Activated naive CD8-positive, alpha-beta T cell (primary cell): ENCODE measurements around the gene ADGRL3.

ENCODE experiments used
- H3K27ac Mint-ChIP-seq: one replicate; pipeline ENCODE4 v1.8.0; 2021; ENCODE audit warnings: mixed read lengths
- H3K27me3 Mint-ChIP-seq: one replicate; pipeline ENCODE4 v1.8.0; 2021; ENCODE audit warnings: mixed read lengths
- H3K36me3 Mint-ChIP-seq: one replicate; pipeline ENCODE4 v1.8.0; 2021; ENCODE audit warnings: mixed read lengths
- H3K4me1 Mint-ChIP-seq: one replicate; pipeline ENCODE4 v1.8.0; 2021; ENCODE audit warnings: low read depth, mixed read lengths
- H3K4me3 Mint-ChIP-seq: one replicate; pipeline ENCODE4 v1.8.0; 2021; ENCODE audit warnings: mild to moderate bottlenecking, mixed read lengths
- H3K9me3 Mint-ChIP-seq: one replicate; pipeline ENCODE4 v1.8.0; 2021; ENCODE audit warnings: low read depth, mixed read lengths

ADGRL3 gene

DNA sequence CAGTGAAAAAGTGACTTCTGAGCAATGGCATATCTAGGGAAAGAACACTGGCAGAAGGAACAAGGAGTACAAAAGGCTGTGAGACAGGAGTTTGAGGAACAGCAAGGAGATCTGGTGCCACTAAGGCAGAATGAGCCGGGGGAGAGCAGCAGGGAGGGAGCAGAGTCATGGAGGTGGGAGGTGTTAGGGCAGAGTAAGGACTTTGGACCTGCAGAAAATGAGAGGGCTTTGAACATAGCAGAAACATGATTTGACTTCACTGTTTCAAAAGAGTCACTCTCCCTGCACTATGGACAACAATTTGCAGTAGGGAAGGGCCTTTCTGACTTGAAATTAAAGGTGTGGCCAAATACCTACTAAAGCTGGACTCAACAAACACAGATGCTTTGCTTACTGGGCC is 356.2 kb downstream of the ADGRL3 start:
- Mint-ChIP-seq H3K27me3 (no peaks in the 10 kb centered on the region), H3K4me3 (no peak overlapping the region), H3K4me1 (no peaks in the 10 kb centered on the region), H3K27ac (no peak overlapping the region), H3K9me3 (peaks cover 21% of the 10 kb centered on the region), H3K36me3 (no peaks in the 10 kb centered on the region)

DNA sequence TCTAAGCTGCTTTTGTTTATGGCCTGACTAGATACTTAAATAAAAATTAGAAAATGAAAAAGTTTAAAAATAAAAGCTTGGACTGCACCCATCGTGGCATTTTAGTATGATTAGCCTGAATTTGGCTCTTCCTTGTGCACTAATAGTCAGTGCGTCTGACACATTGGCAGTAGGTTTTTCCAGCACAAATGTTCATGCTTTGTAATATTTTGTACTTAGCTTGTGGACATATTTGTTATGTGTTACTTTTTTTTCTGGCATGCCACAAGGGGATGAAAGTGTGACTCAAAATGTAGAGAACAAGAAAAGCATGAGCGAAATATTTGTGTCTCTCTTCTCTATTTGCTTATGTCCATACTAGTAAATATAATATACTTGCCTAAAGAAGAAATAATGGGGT is 359.3 kb downstream of the ADGRL3 start:
- H3K36me3 Mint-ChIP-seq = no peaks in the 10 kb centered on the region
- H3K27me3 Mint-ChIP-seq = no peaks in the 10 kb centered on the region
- H3K4me1 Mint-ChIP-seq = no peaks in the 10 kb centered on the region
- H3K4me3 Mint-ChIP-seq = no peak overlapping the region
- H3K9me3 Mint-ChIP-seq = peaks cover 17% of the 10 kb centered on the region
- H3K27ac Mint-ChIP-seq = no peak overlapping the region

DNA sequence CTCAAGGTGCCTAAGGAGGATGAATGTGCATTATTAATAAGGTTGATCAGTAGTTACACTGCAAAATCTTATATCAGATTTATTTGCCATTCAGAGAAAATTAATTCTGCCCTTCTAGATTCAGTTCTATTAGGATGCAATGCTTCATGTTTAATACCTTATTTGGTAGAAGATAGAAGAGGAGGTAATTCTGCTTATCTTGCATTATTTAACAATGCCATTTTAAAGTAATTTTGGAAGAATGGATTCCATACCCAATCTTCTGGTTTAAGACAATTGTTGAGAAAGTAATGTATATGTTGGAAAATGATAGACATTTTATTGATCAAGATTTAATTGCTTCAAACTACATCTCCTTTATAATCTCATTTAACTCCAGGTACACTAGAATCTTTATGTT is 360.9 kb downstream of the ADGRL3 start:
- H3K9me3 Mint-ChIP-seq = peaks cover 23% of the 10 kb centered on the region
- no peak overlapping the region for H3K27ac Mint-ChIP-seq
- H3K36me3 Mint-ChIP-seq = no peaks in the 10 kb centered on the region
- H3K27me3 Mint-ChIP-seq = no peaks in the 10 kb centered on the region
- H3K4me3 Mint-ChIP-seq = no peak overlapping the region
- no peaks in the 10 kb centered on the region for H3K4me1 Mint-ChIP-seq

DNA sequence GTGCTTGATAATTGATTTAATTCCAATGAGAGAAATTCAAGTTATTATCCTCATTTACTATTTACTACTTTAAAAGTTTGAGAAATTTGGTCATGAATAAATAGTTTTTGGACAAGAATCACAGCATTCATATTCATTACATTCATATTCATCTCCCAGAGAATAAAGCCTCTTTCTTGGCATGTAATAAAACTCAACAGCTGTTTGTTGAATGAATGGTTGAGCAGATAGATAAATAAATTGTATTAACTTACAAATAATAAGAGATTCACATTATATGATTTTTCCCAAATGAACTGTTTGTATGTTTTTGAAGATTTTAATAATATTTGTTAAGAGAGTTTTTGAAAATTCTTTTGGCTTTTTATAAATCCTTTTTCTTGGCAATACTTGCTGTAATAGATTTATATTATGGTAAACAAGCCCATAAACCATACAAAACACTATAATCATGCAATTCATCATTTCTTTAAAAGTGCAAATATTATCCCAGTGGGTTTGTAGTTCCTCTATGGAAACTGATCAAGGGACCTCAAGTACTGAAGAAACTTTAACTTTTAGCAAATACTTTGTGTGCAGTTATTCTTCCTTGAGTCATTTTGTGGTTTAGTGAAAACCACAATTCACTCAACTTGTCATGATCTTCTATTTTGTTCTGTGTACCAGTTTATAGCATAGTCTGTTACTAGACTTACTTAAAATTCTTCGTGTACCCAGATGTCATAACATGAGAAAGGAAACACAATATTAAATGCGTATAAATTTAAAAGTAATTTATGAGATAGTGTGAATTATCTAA is 371.8 kb downstream of the ADGRL3 start:
- no peaks in the 10 kb centered on the region for H3K4me1 Mint-ChIP-seq
- H3K4me3 Mint-ChIP-seq = no peak overlapping the region
- H3K27ac Mint-ChIP-seq = no peak overlapping the region
- H3K36me3 Mint-ChIP-seq = no peaks in the 10 kb centered on the region
- peaks cover 4% of the 10 kb centered on the region for H3K9me3 Mint-ChIP-seq
- H3K27me3 Mint-ChIP-seq = no peaks in the 10 kb centered on the region

DNA sequence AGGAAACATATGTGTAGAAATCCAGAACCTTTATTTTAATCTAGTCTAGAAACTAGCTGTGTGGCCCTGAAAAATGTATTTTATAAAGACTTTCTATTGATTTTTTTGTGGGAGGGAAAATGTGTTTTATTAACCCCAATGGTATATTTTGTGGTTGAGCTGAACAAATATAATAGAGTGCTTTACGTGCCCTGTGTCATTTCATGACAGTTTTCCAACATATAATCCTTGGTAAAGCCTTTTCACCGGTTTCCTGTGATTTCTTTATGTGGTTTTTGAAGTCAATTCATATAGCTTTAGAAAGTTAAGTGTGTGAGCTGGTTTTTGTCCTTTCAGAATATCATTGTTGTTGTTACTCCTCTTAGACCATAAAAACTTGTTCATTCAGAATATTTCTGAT is 375.7 kb downstream of the ADGRL3 start:
- peaks cover 4% of the 10 kb centered on the region for H3K9me3 Mint-ChIP-seq

DNA sequence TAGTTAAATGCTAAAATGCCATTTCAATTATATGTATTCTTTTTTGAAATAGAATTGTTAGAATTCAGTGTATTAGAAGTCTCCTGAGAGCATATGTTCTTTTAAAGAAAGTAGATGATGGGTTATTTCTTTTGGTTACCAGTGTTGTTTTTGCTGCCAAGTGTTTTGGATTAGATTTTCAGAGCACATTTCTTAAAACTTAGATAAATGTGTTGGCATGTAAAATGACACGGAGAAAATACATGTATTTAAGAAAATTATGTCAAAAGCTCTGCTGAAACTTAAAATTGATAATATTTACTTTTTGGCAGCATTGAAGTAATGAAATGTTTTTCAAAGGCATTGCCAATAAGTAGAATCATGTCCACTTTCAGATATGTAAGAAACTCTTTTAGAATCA is 379.7 kb downstream of the ADGRL3 start:
- no peaks in the 10 kb centered on the region for H3K36me3 Mint-ChIP-seq
- no peaks in the 10 kb centered on the region for H3K27me3 Mint-ChIP-seq
- peaks cover 9% of the 10 kb centered on the region for H3K9me3 Mint-ChIP-seq
- H3K4me3 Mint-ChIP-seq = no peak overlapping the region
- H3K4me1 Mint-ChIP-seq = no peaks in the 10 kb centered on the region
- H3K27ac Mint-ChIP-seq = no peak overlapping the region

More for the DNA sequence above, 375.7 kb downstream of the ADGRL3 start:
- Mint-ChIP-seq H3K27ac (no peak overlapping the region), H3K4me1 (no peaks in the 10 kb centered on the region), H3K27me3 (no peaks in the 10 kb centered on the region), H3K36me3 (no peaks in the 10 kb centered on the region), H3K4me3 (no peak overlapping the region)

DNA sequence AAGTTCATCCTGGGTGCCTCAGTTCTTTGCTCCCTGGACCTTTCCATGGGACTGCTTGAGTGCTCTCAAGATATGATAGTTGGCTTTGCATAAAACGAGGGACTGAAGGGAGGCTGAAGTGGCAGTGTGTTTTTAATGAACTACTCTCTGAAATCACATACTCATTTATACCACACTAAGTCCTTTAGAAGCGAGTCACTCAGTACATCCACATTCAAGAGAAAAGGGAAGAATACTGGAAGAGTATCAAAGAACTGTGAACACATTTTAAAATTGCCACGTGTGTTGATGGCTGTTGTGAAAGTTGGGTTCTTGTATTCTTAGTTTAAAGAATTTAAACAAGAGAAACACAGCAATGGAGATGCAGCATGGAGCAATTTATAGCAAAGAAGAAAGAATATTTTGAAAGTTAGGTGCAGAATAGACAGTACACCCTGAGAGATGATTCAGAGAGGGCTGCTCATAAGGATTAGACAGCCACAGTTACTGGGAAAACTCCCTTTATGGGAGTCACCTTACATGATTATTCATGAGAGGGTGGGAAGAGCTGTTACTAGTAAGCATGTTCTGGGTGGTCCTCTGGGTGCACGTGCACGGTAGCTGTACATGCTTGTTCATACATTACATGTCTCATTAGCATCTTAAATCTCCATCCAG is 380.7 kb downstream of the ADGRL3 start:
- Mint-ChIP-seq H3K27ac (no peak overlapping the region), H3K4me1 (no peaks in the 10 kb centered on the region), H3K4me3 (no peak overlapping the region), H3K36me3 (no peaks in the 10 kb centered on the region), H3K9me3 (peaks cover 9% of the 10 kb centered on the region), H3K27me3 (no peaks in the 10 kb centered on the region)

DNA sequence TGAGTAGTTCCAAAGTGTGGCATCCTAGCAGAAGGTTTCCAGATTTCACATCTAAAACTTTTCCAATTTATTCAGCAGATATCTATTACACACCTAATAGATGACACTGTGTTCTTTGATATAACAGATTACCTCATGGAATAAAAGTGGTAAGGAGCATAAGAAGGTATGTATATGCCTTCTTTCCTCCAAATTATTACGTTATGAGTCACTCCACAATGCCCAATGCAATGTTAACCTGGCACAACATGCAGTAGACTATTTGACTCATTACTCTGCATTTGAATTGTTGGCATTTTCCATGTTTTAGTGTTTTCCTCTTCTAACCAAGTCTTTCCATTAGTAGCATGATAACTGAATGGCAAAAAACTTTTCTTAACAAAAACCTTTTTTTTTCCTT is 383.6 kb downstream of the ADGRL3 start:
- Mint-ChIP-seq H3K27me3 (no peaks in the 10 kb centered on the region), H3K36me3 (no peaks in the 10 kb centered on the region), H3K4me3 (no peak overlapping the region), H3K27ac (no peak overlapping the region), H3K9me3 (peaks cover 9% of the 10 kb centered on the region), H3K4me1 (no peaks in the 10 kb centered on the region)

DNA sequence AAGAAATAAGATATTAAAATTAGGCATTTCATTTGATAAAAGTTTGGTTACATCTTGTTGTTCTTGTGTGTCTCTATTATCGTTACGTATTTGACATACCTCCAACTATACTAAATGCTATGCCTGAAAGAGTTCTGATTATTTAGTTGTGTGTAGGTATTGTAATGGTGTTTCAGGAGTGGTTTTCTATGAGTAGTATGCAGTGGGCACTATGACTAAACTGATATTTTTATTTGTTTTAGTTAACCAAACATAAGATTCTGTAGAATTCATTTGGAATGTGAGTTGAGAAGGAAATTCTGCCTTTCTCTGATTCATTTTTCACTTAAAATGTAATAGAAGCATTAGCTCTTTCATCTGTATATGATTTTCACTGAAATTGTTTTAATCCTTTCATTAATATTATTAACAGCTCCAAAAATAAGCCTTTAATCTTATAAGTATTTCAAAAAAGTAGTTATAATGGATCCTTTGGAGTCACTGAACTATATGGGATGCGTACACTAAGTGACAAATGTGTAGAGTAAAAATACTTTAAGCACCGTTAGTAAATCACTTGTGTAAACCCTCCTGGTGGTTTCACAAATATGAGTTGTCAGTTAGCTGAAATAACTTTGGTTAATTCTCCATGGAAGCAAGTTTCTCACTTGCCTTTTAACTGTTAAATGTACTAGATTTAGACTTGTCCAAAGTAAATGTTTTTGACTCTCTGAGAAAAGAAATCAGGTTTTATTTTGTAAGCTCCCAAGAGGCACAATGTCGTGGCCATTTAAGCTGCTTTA is 388.7 kb downstream of the ADGRL3 start:
- no peak overlapping the region for H3K27ac Mint-ChIP-seq
- peaks cover 4% of the 10 kb centered on the region for H3K9me3 Mint-ChIP-seq
- no peaks in the 10 kb centered on the region for H3K4me1 Mint-ChIP-seq
- no peaks in the 10 kb centered on the region for H3K27me3 Mint-ChIP-seq
- H3K36me3 Mint-ChIP-seq = no peaks in the 10 kb centered on the region
- H3K4me3 Mint-ChIP-seq = no peak overlapping the region

DNA sequence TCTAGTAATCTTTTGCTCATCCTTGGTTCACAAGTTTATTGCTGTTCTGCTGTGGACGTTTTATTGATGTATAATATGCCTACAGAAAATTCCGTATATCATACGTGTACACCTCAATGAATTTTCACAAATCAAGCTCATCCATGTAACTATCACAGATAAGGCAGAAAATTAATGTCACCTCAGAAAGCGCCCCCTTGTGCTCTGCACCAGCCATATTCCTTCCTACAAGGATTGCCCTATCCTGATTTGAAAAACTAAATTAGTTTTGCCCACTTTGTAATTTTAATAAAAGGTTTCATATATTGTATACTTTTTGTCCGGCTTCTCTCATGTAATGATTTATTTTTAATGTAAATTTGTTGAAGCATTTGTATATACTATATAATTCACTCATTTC is 390.8 kb downstream of the ADGRL3 start:
- Mint-ChIP-seq H3K36me3 (no peaks in the 10 kb centered on the region), H3K27ac (no peak overlapping the region), H3K27me3 (no peaks in the 10 kb centered on the region), H3K4me3 (no peak overlapping the region), H3K9me3 (no peaks in the 10 kb centered on the region), H3K4me1 (no peaks in the 10 kb centered on the region)

DNA sequence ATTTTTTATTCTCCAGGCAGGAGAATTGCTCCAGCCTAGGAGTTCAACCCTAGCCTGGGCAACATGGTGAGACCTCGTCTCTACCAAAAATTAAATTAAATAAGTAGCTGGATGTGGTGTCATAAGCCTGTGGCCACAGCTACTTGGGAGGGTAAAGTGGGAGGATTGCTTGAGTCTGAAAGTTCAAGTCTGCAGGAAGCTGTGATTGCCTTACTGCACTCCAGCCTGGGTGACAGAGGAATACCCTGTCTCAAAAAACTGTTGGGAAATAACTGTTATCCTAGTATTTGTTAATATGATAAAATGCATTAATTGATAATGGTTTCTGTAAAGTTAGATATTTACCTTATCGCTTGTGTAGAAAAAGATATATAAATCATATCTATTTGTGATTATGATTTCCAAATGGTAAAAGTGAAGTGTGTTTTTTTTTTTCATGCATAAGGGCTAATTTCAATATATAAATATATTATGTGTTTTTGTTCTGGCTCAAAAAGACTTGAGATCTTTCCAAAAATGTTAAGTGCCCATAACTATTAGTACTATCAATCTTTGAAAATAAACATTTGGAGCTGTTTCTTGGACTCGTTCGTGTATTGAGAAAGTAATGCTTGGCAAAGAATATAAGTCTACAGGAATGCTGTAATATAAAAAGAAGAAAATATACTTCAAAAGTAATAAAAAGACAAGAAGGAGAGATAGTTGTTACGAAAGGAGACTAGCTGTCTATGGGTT is 396.6 kb downstream of the ADGRL3 start:
- Mint-ChIP-seq H3K4me3 (no peak overlapping the region), H3K27me3 (no peaks in the 10 kb centered on the region), H3K4me1 (no peaks in the 10 kb centered on the region), H3K36me3 (no peaks in the 10 kb centered on the region), H3K9me3 (no peaks in the 10 kb centered on the region), H3K27ac (no peak overlapping the region)

DNA sequence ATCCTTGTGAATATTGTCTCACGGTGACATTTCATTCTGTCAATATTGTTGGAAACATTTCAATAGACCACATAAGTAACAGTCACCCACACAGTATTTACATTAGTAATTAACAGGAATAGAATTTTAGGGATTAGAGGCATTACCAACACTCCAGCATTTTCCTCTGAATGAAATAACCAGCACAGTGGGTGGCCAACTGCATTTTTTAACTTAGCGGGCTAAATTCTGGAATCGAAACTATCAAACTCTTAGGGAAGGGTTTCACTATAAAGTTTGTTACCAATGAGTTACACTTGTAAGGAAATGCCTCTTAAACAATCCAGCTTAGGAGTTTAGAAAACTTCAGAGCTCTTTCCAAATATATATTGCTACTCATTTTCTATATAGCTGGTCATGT is 403.0 kb downstream of the ADGRL3 start:
- Mint-ChIP-seq H3K27ac (no peak overlapping the region), H3K36me3 (no peaks in the 10 kb centered on the region), H3K4me3 (no peak overlapping the region), H3K4me1 (no peaks in the 10 kb centered on the region), H3K27me3 (no peaks in the 10 kb centered on the region), H3K9me3 (peaks cover 7% of the 10 kb centered on the region)

DNA sequence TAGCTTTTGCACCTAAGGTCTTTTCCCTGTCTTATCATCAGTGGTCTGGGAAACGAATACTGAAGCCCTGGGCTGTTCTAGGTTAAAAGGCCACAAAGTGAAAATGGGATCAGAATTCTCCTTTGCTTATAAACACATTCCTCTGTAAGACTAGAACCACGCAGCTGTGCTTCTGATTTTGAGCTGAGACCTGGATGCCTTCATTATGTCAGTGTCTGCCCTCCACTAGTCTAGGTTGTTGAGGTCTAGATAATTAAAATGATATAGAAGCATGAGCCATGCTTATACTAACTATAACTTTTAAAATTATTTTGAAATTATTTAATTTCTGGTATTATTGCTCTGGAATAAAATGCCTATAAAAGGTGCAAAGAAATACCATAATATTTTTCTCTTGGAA is 403.9 kb downstream of the ADGRL3 start:
- no peaks in the 10 kb centered on the region for H3K4me1 Mint-ChIP-seq
- H3K27me3 Mint-ChIP-seq = no peaks in the 10 kb centered on the region
- no peak overlapping the region for H3K27ac Mint-ChIP-seq
- H3K36me3 Mint-ChIP-seq = no peaks in the 10 kb centered on the region
- H3K9me3 Mint-ChIP-seq = peaks cover 7% of the 10 kb centered on the region
- no peak overlapping the region for H3K4me3 Mint-ChIP-seq

DNA sequence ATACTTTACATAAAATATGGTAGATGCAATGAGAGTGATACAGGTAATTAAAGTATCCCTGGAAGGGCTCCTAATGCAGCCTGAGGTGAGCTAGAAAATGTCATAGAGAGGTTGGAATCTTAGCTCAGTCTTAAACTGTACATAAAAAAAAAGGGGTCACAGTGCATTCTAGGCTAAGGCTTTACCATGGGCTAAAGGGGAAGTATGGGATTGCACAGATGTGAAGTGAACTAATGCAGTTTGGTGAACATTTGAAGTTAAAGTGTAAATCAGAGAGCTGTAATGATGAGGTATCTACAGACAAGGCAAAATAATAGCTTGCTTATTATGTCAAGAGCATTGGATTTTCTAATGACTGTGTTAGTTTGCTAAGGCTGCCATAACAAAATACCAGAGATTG is 405.9 kb downstream of the ADGRL3 start:
- H3K4me3 Mint-ChIP-seq = no peak overlapping the region
- H3K27me3 Mint-ChIP-seq = no peaks in the 10 kb centered on the region
- peaks cover 7% of the 10 kb centered on the region for H3K9me3 Mint-ChIP-seq
- H3K36me3 Mint-ChIP-seq = no peaks in the 10 kb centered on the region
- H3K4me1 Mint-ChIP-seq = no peaks in the 10 kb centered on the region
- H3K27ac Mint-ChIP-seq = no peak overlapping the region

DNA sequence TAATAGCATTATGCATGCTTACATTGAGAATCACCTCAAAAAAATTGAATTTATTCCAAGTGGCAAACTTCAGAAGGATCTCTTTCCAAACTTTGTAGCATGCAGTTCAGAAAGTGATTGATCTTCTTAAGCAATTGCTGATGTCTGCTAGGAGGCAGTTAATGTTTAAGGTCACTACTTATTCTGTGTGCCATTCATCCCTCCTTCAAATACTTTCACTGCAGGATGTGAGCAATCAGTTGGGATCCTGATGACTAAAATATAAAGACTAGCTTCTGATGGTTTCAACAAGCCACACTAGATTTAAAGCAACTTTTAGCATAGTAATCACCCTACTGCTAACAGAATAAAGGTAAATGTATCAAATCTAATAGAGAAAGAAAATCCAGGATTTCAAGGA is 414.1 kb downstream of the ADGRL3 start:
- no peaks in the 10 kb centered on the region for H3K27me3 Mint-ChIP-seq
- no peaks in the 10 kb centered on the region for H3K36me3 Mint-ChIP-seq

More for the DNA sequence above, 414.1 kb downstream of the ADGRL3 start:
- Mint-ChIP-seq H3K9me3 (peaks cover 10% of the 10 kb centered on the region), H3K4me1 (no peaks in the 10 kb centered on the region), H3K4me3 (no peak overlapping the region), H3K27ac (no peak overlapping the region)
